H1 (cell line): Measurements from ENCODE around the gene CDH18. TPM values are rescaled to one million over a fixed set of nuclear protein-coding genes. Genes with fewer than 3 reads are reported as not detected.

ENCODE experiments used
- ATF2 ChIP-seq: IDR thresholded peaks from 2 replicates; pipeline ENCODE4 v1.6.1; 2012; ENCODE audit warnings: low read length, inconsistent platforms
- BCL11A ChIP-seq, 2 experiments: IDR thresholded peaks; one replicate each; pipeline ENCODE4 v1.6.1; 2011; ENCODE audit warnings: low read depth in 2 of 2, low read length in 2 of 2, mild to moderate bottlenecking in 2 of 2
- CHD7 ChIP-seq: fragments of 300-600 bp; sonication (generic); IDR thresholded peaks from 2 replicates; pipeline ENCODE4 v1.7.1; 2012; ENCODE audit warnings: low read length, moderate library complexity, mild to moderate bottlenecking, inconsistent platforms; ENCODE audit not compliant: insufficient replicate concordance
- HDAC2 ChIP-seq, 2 experiments: fragments of 300-600 bp in 1 of 2; sonication (generic) in 1 of 2; IDR thresholded peaks; 2 replicates each; pipeline ENCODE4 v1.6.1; 2011 to 2012; ENCODE audit warnings: low read depth in 2 of 2, low read length in 2 of 2, mild to moderate bottlenecking in 2 of 2, moderate library complexity in 2 of 2, borderline replicate concordance in 1 of 2, inconsistent platforms in 1 of 2
- PHF8 ChIP-seq: fragments of 200-600 bp; sonication (generic); conservative IDR thresholded peaks from 2 replicates; pipeline ENCODE4 v1.7.1; 2012; ENCODE audit warnings: low read depth, mild to moderate bottlenecking, inconsistent platforms, low read length, moderate library complexity
- TAF1 ChIP-seq: IDR thresholded peaks from 2 replicates; pipeline ENCODE4 v1.6.1; 2011; ENCODE audit warnings: mild to moderate bottlenecking, low read depth, low read length
- TCF12 ChIP-seq: IDR thresholded peaks from 2 replicates; pipeline ENCODE4 v1.6.1; 2011; ENCODE audit warnings: low read depth, mild to moderate bottlenecking, low read length
- polyA plus RNA-seq, 7 experiments: library from polyadenylated mRNA; depleted of rRNA in 3 of 7; stranded (reverse) in 5 of 7; unstranded in 2 of 7; fragments of >200 nt in 5 of 7; fragments of 200-250 nt in 2 of 7; gene quantifications; 1 replicate in 5 of 7; 2 replicates in 1 of 7; 4 replicates in 1 of 7; pipeline versions ENCODE4 v1.2.1 to v1.2.3, GENCODE V29; 2011 to 2013; ENCODE audit warnings: missing spikeins in 2 of 7, mixed read lengths in 2 of 7
- total RNA-seq: library from RNA; stranded (reverse); fragmentation: NEBNext Ultra II Directional; extraction: Animal tissue kit (Norgen Biotek cat#: 25700); gene quantifications from 2 replicates; pipeline ENCODE4 v1.2.1, GENCODE V29; 2021

Gene CDH18
- total and polyA plus RNA-seq, 2 of the 8 experiments (the other 6 are each of a cell fraction or from before 2014, with no cell fraction given), result 0.30 to 0.32 TPM

- TF ChIP-seq BCL11A (IDR thresholded peaks at IDR 0.05; ENCODE audit: low read depth in 2 of 2, low read length in 2 of 2), result peak; percentile 26 to 69
- peak; percentile 93 for TF ChIP-seq CHD7
- TF ChIP-seq TCF12, result no peak
- 0 out of 2 replicates have a peak, but pooled peaks have one; percentile 33 for TF ChIP-seq ATF2
- TF ChIP-seq PHF8, result no peak
- TF ChIP-seq HDAC2 (IDR thresholded peaks at IDR 0.05; ENCODE audit: borderline replicate concordance in 1 of 2, low read depth in 2 of 2, low read length in 2 of 2), result peak in 1 of 2 experiments; percentile 69; a peak in 1 of 4 replicates
- no peak for TF ChIP-seq TAF1
These were observed 60.1 kb downstream of the CDH18 start (continued) for GRCh38 chr5:19927919-19928318.
